Hypothalamus (tissue), 51 donors: Measurements from ENCODE around the gene RPS6KA2.
A peak's percentile ranks its signal among the peaks of the same experiment; 100 is the strongest.

Source experiments
- DNase-seq, 51 donors: peaks; one replicate each; lab custom pipeline; 2025; lab: John Stamatoyannopoulos, UW

The RPS6KA2 gene

GRCh38 chr6:166494101-166494441 lies 133.0 kb downstream of the RPS6KA2 start:
- no peak for DNase-seq

- no peak for DNase-seq
Measured at GRCh38 chr6:166493427-166494100, 133.5 kb downstream of the RPS6KA2 start.

GRCh38 chr6:166492092-166492741 lies 134.8 kb downstream of the RPS6KA2 start:
- DNase-seq, result no peak

GRCh38 chr6:166490671-166491500 lies 136.2 kb downstream of the RPS6KA2 start:
- DNase-seq, result no peak

GRCh38 chr6:166489301-166490155 lies 137.5 kb downstream of the RPS6KA2 start:
- DNase-seq, result no peak

- no peak for DNase-seq
Measured at GRCh38 chr6:166488701-166489100, 138.3 kb downstream of the RPS6KA2 start.

- DNase-seq, result peak in 12 of 51 donors; percentile 16 to 32 (median 24)
Measured at GRCh38 chr6:166488076-166488685, 138.9 kb downstream of the RPS6KA2 start.

GRCh38 chr6:166487148-166487547 lies 139.9 kb downstream of the RPS6KA2 start:
- no peak for DNase-seq

GRCh38 chr6:166486536-166486880 lies 140.5 kb downstream of the RPS6KA2 start:
- DNase-seq, result no peak

GRCh38 chr6:166485651-166486535 lies 141.2 kb downstream of the RPS6KA2 start:
- no peak for DNase-seq

GRCh38 chr6:166484863-166485262 lies 142.2 kb downstream of the RPS6KA2 start:
- DNase-seq, result peak in 2 of 51 donors; percentile 34 to 48

GRCh38 chr6:166483573-166484250 lies 143.3 kb downstream of the RPS6KA2 start:
- peak in 5 of 51 donors; percentile 15 to 23 (median 15) for DNase-seq

- no peak for DNase-seq
Measured at GRCh38 chr6:166483026-166483425, 144.0 kb downstream of the RPS6KA2 start.

- no peak for DNase-seq
Measured at GRCh38 chr6:166478782-166479592, 148.1 kb downstream of the RPS6KA2 start.

GRCh38 chr6:166477647-166478365 lies 149.2 kb downstream of the RPS6KA2 start:
- no peak for DNase-seq

GRCh38 chr6:166476634-166477215 lies 150.3 kb downstream of the RPS6KA2 start:
- no peak for DNase-seq
